Esophagus muscularis mucosa (tissue), 4 donors: ENCODE measurements around the gene CFD.
"Not testable (repeated sequence)": the region's sequence is repeated elsewhere in the genome, so short reads cannot be mapped to it uniquely, and the experiment has no call there.

Experiments used
- EP300 ChIP-seq: sonication (generic); formaldehyde crosslinking; IDR thresholded peaks from one replicate; pipeline ENCODE4 v1.6.1; 2017; ENCODE audit warnings: antibody characterized with exemption
- POLR2A ChIP-seq: fragments of 450-650 bp; IDR thresholded peaks from one replicate; pipeline ENCODE4 v1.6.1; 2017; ENCODE audit warnings: antibody characterized with exemption, moderate library complexity, mild to moderate bottlenecking, low read depth
- TF ChIP-seq, protein P1 (sequence below), 3 experiments: fragments of 200-600 bp in 2 of 3; fragments of 450-650 bp in 1 of 3; sonication (generic) in 2 of 3; IDR thresholded peaks; one replicate each; pipeline ENCODE4 v1.5.1; 2017 to 2019; ENCODE audit warnings: antibody characterized with exemption in 3 of 3, mild to moderate bottlenecking in 2 of 3, moderate library complexity in 1 of 3

GRCh38 chr19:891421-892200 lies 32.1 kb downstream of the CFD start:
- TF ChIP-seq, protein P1, sequence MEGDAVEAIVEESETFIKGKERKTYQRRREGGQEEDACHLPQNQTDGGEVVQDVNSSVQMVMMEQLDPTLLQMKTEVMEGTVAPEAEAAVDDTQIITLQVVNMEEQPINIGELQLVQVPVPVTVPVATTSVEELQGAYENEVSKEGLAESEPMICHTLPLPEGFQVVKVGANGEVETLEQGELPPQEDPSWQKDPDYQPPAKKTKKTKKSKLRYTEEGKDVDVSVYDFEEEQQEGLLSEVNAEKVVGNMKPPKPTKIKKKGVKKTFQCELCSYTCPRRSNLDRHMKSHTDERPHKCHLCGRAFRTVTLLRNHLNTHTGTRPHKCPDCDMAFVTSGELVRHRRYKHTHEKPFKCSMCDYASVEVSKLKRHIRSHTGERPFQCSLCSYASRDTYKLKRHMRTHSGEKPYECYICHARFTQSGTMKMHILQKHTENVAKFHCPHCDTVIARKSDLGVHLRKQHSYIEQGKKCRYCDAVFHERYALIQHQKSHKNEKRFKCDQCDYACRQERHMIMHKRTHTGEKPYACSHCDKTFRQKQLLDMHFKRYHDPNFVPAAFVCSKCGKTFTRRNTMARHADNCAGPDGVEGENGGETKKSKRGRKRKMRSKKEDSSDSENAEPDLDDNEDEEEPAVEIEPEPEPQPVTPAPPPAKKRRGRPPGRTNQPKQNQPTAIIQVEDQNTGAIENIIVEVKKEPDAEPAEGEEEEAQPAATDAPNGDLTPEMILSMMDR (IDR thresholded peaks at IDR 0.05) = not testable (repeated sequence)
- TF ChIP-seq EP300, POLR2A: not testable (repeated sequence)
